Effector memory CD4-positive, alpha-beta T cell (primary cell): Measurements from ENCODE around the gene ARL6IP4.

ENCODE experiments used
- DNase-seq, 3 donors: peaks; one replicate each; pipeline ENCODE4 v3.0.0-alpha.2; 2020
- H3K27ac ChIP-seq: 2 replicates; pipeline ENCODE4 v1.7.0; 2013; ENCODE audit warnings: mild to moderate bottlenecking, low read length, moderate library complexity; ENCODE audit not compliant: insufficient read depth, poor library complexity, severe bottlenecking
- H3K27me3 ChIP-seq: replicated peaks from 2 replicates; pipeline ENCODE4 v1.7.0; 2013; ENCODE audit warnings: mild to moderate bottlenecking, low read length; ENCODE audit not compliant: insufficient read depth, control insufficient read depth, poor library complexity, severe bottlenecking
- H3K36me3 ChIP-seq: 2 replicates; pipeline ENCODE4 v1.7.0; 2013; ENCODE audit warnings: mild to moderate bottlenecking, low read length, moderate library complexity; ENCODE audit not compliant: control insufficient read depth, insufficient read depth
- H3K4me1 ChIP-seq: 2 replicates; pipeline ENCODE4 v1.7.0; 2013; ENCODE audit warnings: low read length, mild to moderate bottlenecking; ENCODE audit not compliant: control insufficient read depth, insufficient read depth, poor library complexity, severe bottlenecking
- H3K4me3 ChIP-seq: 2 replicates; pipeline ENCODE4 v1.7.0; 2013; ENCODE audit warnings: low read length, low read depth, mild to moderate bottlenecking; ENCODE audit not compliant: insufficient read depth, poor library complexity, severe bottlenecking
- H3K9me3 ChIP-seq: 2 replicates; pipeline ENCODE4 v1.7.0; 2013; ENCODE audit warnings: mild to moderate bottlenecking, low read length, moderate library complexity; ENCODE audit not compliant: control insufficient read depth

ARL6IP4 gene

GRCh38 chr12:122999196-122999946, 18.9 kb downstream of the ARL6IP4 start:
- peaks cover 18% of the 10 kb centered on the region for H3K36me3 ChIP-seq
- no peaks in the 10 kb centered on the region for H3K9me3 ChIP-seq
- H3K27me3 ChIP-seq, result no peaks in the 10 kb centered on the region
- no peaks in the 10 kb centered on the region for H3K4me1 ChIP-seq
- no peak for DNase-seq
- H3K27ac ChIP-seq, result no peak overlapping the region
- H3K4me3 ChIP-seq, result no peak overlapping the region

GRCh38 chr12:122999986-123000420, 19.5 kb downstream of the ARL6IP4 start:
- Histone ChIP-seq H3K9me3 (no peaks in the 10 kb centered on the region), H3K27me3 (no peaks in the 10 kb centered on the region), H3K36me3 (peaks cover 19% of the 10 kb centered on the region), H3K27ac (no peak overlapping the region), H3K4me3 (no peak overlapping the region), H3K4me1 (no peaks in the 10 kb centered on the region)
- DNase-seq, result no peak

- H3K9me3 ChIP-seq, result no peaks in the 10 kb centered on the region
- H3K27ac ChIP-seq, result no peak overlapping the region
- H3K36me3 ChIP-seq, result peaks cover 20% of the 10 kb centered on the region
- no peaks in the 10 kb centered on the region for H3K4me1 ChIP-seq
- no peak for DNase-seq
- H3K4me3 ChIP-seq, result no peak overlapping the region
- H3K27me3 ChIP-seq, result no peaks in the 10 kb centered on the region
These were observed 20.1 kb downstream of the ARL6IP4 start for GRCh38 chr12:123000578-123000977.

GRCh38 chr12:123001464-123001863, 21.0 kb downstream of the ARL6IP4 start:
- no peaks in the 10 kb centered on the region for H3K27me3 ChIP-seq
- H3K36me3 ChIP-seq, result peaks cover 16% of the 10 kb centered on the region
- H3K4me3 ChIP-seq, result no peak overlapping the region
- no peaks in the 10 kb centered on the region for H3K9me3 ChIP-seq
- H3K4me1 ChIP-seq, result no peaks in the 10 kb centered on the region
- H3K27ac ChIP-seq, result no peak overlapping the region
- no peak for DNase-seq

GRCh38 chr12:123003257-123003656, 22.8 kb downstream of the ARL6IP4 start:
- no peak overlapping the region for H3K27ac ChIP-seq
- H3K27me3 ChIP-seq, result no peaks in the 10 kb centered on the region
- H3K36me3 ChIP-seq, result peaks cover 15% of the 10 kb centered on the region
- no peaks in the 10 kb centered on the region for H3K9me3 ChIP-seq
- no peak for DNase-seq
- H3K4me3 ChIP-seq, result no peak overlapping the region
- H3K4me1 ChIP-seq, result no peaks in the 10 kb centered on the region

- Histone ChIP-seq H3K27me3 (no peaks in the 10 kb centered on the region), H3K36me3 (peaks cover 16% of the 10 kb centered on the region), H3K9me3 (no peaks in the 10 kb centered on the region), H3K4me3 (no peak overlapping the region), H3K27ac (no peak overlapping the region), H3K4me1 (no peaks in the 10 kb centered on the region)
- DNase-seq, result no peak
These were observed 23.8 kb downstream of the ARL6IP4 start for GRCh38 chr12:123004287-123004686.

- DNase-seq, result no peak
- H3K27me3 ChIP-seq, result no peaks in the 10 kb centered on the region
These were observed 24.7 kb downstream of the ARL6IP4 start for GRCh38 chr12:123005081-123005626.

GRCh38 chr12:123006977-123007376, 26.5 kb downstream of the ARL6IP4 start:
- DNase-seq, result no peak
- no peaks in the 10 kb centered on the region for H3K4me1 ChIP-seq
- H3K9me3 ChIP-seq, result no peaks in the 10 kb centered on the region
- no peak overlapping the region for H3K4me3 ChIP-seq
- no peaks in the 10 kb centered on the region for H3K27me3 ChIP-seq
- peaks cover 6% of the 10 kb centered on the region for H3K36me3 ChIP-seq
- no peak overlapping the region for H3K27ac ChIP-seq

More at GRCh38 chr12:123005081-123005626, 24.7 kb downstream of the ARL6IP4 start:
- H3K4me1 ChIP-seq, result no peaks in the 10 kb centered on the region
- H3K27ac ChIP-seq, result no peak overlapping the region
- no peaks in the 10 kb centered on the region for H3K9me3 ChIP-seq
- H3K4me3 ChIP-seq, result no peak overlapping the region
- H3K36me3 ChIP-seq, result peaks cover 13% of the 10 kb centered on the region

GRCh38 chr12:123010110-123010509, 29.6 kb downstream of the ARL6IP4 start:
- Histone ChIP-seq H3K4me1 (no peaks in the 10 kb centered on the region), H3K4me3 (no peak overlapping the region), H3K9me3 (no peaks in the 10 kb centered on the region), H3K27me3 (no peaks in the 10 kb centered on the region), H3K36me3 (peaks cover 7% of the 10 kb centered on the region), H3K27ac (no peak overlapping the region)
- DNase-seq, result no peak

GRCh38 chr12:123010681-123011080, 30.2 kb downstream of the ARL6IP4 start:
- Histone ChIP-seq H3K4me3 (no peak overlapping the region), H3K9me3 (no peaks in the 10 kb centered on the region), H3K27me3 (no peaks in the 10 kb centered on the region), H3K27ac (no peak overlapping the region), H3K36me3 (peaks cover 7% of the 10 kb centered on the region), H3K4me1 (no peaks in the 10 kb centered on the region)
- DNase-seq, result no peak
